B cell (primary cell): ENCODE results near the gene RTBDN. TPM values are rescaled to one million over a fixed set of nuclear protein-coding genes. Genes with fewer than 3 reads are reported as not detected.

Experiments
- ATAC-seq: fragments of 200-7000 bp; cut with Tn5 transposase; one replicate; pipeline ENCODE4 v1.10.0; 2021; ENCODE audit warnings: low read depth, mild to moderate bottlenecking, moderate number of reproducible peaks, moderate library complexity
- CTCF ChIA-PET: fragments of 350-600 bp; sonication (Branson Sonifier 250); formaldehyde crosslinking; loops from one replicate; lab custom pipeline; 2021; ENCODE audit warnings: antibody characterized with exemption, inconsistent platforms; lab: Charles Lee
- POLR2A ChIA-PET: fragments of 350-600 bp; sonication (Branson Sonifier 250); formaldehyde crosslinking; loops from one replicate; lab custom pipeline; 2021; ENCODE audit warnings: antibody characterized with exemption; lab: Charles Lee
- DNase-seq: peaks from one replicate; pipeline ENCODE4 v3.0.0; 2013
- H2AFZ ChIP-seq: 2 replicates; pipeline ENCODE4 v1.6.1; 2012; ENCODE audit warnings: mild to moderate bottlenecking, low read depth, low read length; ENCODE audit not compliant: insufficient read depth, poor library complexity, severe bottlenecking
- H3K27ac ChIP-seq, 2 donors: 1 replicate in 1 of 2; 2 replicates in 1 of 2; pipeline ENCODE4 v1.5.1; 2012 to 2013; ENCODE audit warnings: low read length in 2 of 2, mild to moderate bottlenecking in 2 of 2, moderate library complexity in 1 of 2
- H3K27me3 ChIP-seq, 4 experiments: fragments of 200-600 bp in 1 of 4; sonication (generic) in 1 of 4; replicated peaks in 1 of 4; 1 replicate in 2 of 4; 2 replicates in 2 of 4; pipeline versions ENCODE4 v1.6.1 to v1.7.0; 2013 to 2016; ENCODE audit warnings: low read length in 3 of 4, mild to moderate bottlenecking in 2 of 4, mixed read lengths in 1 of 4, moderate library complexity in 1 of 4; ENCODE audit not compliant: insufficient read depth in 4 of 4, control insufficient read depth in 3 of 4; ENCODE audit errors: control extremely low read depth in 1 of 4
- H3K36me3 ChIP-seq, 2 experiments: replicated peaks in 1 of 2; 1 replicate in 1 of 2; 2 replicates in 1 of 2; pipeline versions ENCODE4 v1.6.1 to v1.7.1; 2013; ENCODE audit warnings: low read length in 1 of 2; ENCODE audit not compliant: insufficient read depth in 2 of 2, control insufficient read depth in 1 of 2; ENCODE audit errors: control extremely low read depth in 1 of 2, extremely low read depth in 1 of 2
- H3K4me1 ChIP-seq, 2 donors: fragments of 200-600 bp in 1 of 2; sonication (generic) in 1 of 2; 1 replicate in 1 of 2; 2 replicates in 1 of 2; pipeline versions ENCODE4 v1.5.1 to v1.6.1; 2013 to 2017; ENCODE audit warnings: low read length in 2 of 2; ENCODE audit not compliant: control insufficient read depth in 2 of 2, insufficient read depth in 2 of 2
- H3K4me2 ChIP-seq: replicated peaks from 2 replicates; pipeline ENCODE3; 2012; ENCODE audit warnings: mild to moderate bottlenecking, low read depth, low read length; ENCODE audit not compliant: poor library complexity, severe bottlenecking
- H3K4me3 ChIP-seq, 5 experiments: fragments of 200-600 bp in 1 of 5; sonication (generic) in 1 of 5; 1 replicate in 3 of 5; 2 replicates in 2 of 5; pipeline versions ENCODE4 v1.5.1 to v1.7.0; 2011 to 2016; ENCODE audit warnings: low read length in 4 of 5, mild to moderate bottlenecking in 4 of 5, low read depth in 2 of 5, control low read depth in 1 of 5, moderate library complexity in 1 of 5; ENCODE audit not compliant: insufficient read depth in 1 of 5; ENCODE audit errors: control extremely low read depth in 1 of 5, extremely low read depth in 1 of 5
- H3K79me2 ChIP-seq: fragments of 200-600 bp; sonication (generic); one replicate; pipeline ENCODE4 v1.6.0; 2016; ENCODE audit warnings: low read length; ENCODE audit not compliant: control insufficient read depth, insufficient read depth
- H3K9ac ChIP-seq: fragments of 200-600 bp; sonication (generic); 2 replicates; pipeline ENCODE4 v1.6.1; 2017; ENCODE audit warnings: mild to moderate bottlenecking, low read length, moderate library complexity
- H3K9me3 ChIP-seq, 3 donors: one replicate each; pipeline versions ENCODE4 v1.6.1 to v1.7.1; 2013; ENCODE audit warnings: low read length in 2 of 3; ENCODE audit not compliant: control insufficient read depth in 2 of 3, insufficient read depth in 1 of 3; ENCODE audit errors: control extremely low read depth in 1 of 3
- H4K20me1 ChIP-seq: 2 replicates; pipeline ENCODE4 v1.6.0; 2012; ENCODE audit warnings: mild to moderate bottlenecking, low read length; ENCODE audit not compliant: insufficient read depth, control insufficient read depth, poor library complexity, severe bottlenecking
- H3K27ac Mint-ChIP-seq: one replicate; pipeline ENCODE4 v1.8.0; 2021; ENCODE audit warnings: mixed read lengths
- H3K27me3 Mint-ChIP-seq: one replicate; pipeline ENCODE4 v1.8.0; 2021; ENCODE audit warnings: mixed read lengths
- H3K4me1 Mint-ChIP-seq: one replicate; pipeline ENCODE4 v1.8.0; 2021; ENCODE audit warnings: mixed read lengths
- H3K4me3 Mint-ChIP-seq: one replicate; pipeline ENCODE4 v1.8.0; 2021; ENCODE audit warnings: mixed read lengths
- H3K9me3 Mint-ChIP-seq: one replicate; pipeline ENCODE4 v1.8.0; 2022; ENCODE audit warnings: mixed read lengths; ENCODE audit not compliant: insufficient read depth
- CTCF ChIP-seq: fragments of 200-600 bp; IDR thresholded peaks from one replicate; pipeline ENCODE4 v1.8.0; 2022; ENCODE audit warnings: antibody characterized with exemption, mild to moderate bottlenecking
- EZH2 ChIP-seq: IDR thresholded peaks from 2 replicates; pipeline ENCODE4 v1.6.1; 2012; ENCODE audit warnings: borderline replicate concordance, low read depth, mild to moderate bottlenecking, moderate library complexity, low read length; ENCODE audit not compliant: insufficient read depth, poor library complexity, severe bottlenecking
- WGBS: methylation state at CpG from one replicate; pipeline ENCODE4 v1.1.5; 2013; ENCODE audit warnings: missing lambda C conversion rate; ENCODE audit not compliant: insufficient coverage; 5-methylcytosine and 5-hydroxymethylcytosine counted together
- intact Hi-C: fragments of 100-400 bp; cut with micrococcal nuclease; formaldehyde crosslinking; loops from one replicate; pipeline ENCODE4 v1.10.0; 2022
- polyA plus RNA-seq: library from polyadenylated mRNA; depleted of rRNA; stranded (reverse); fragments of >200 nt; gene quantifications from 2 replicates; pipeline ENCODE4 v1.2.3, GENCODE V29; 2012
- total RNA-seq, 2 donors: library from RNA; stranded (reverse); fragments of 120-200 nt in 1 of 2; gene quantifications; 1 replicate in 1 of 2; 2 replicates in 1 of 2; pipeline versions ENCODE4 v1.2.3 to v1.2.4, GENCODE V29; 2013 to 2022

Gene RTBDN
- total and polyA plus RNA-seq, 2 donors (not counting 1 experiment from before 2014, with no cell fraction given): not detected

GRCh38 chr19:12867120-12868099 lies 33.0 kb upstream of the RTBDN start:
- ChIA-PET CTCF (interaction anchor here (1.5 kb wide), 1 partner anchor 15 kb away, joined by 3 read pairs; no protein-coding TSS in a partner anchor), POLR2A (interaction anchor here (0.5 to 0.6 kb wide), 2 partner anchors 74 to 92 kb away, joined by 4 to 6 read pairs; no protein-coding TSS in a partner anchor)
- Histone ChIP-seq H3K4me2 (peak overlapping the region; percentile 88), H4K20me1 (no peaks in the 10 kb centered on the region), H3K79me2 (no peaks in the 10 kb centered on the region), H3K9me3 (no peaks in the 10 kb centered on the region), H3K4me1 (peaks cover 0 to 11% of the 10 kb centered on the region in 2 donors), H3K9ac (peak overlapping the region; percentile 67), H3K4me3 (peak overlapping the region; percentile 21 to 70 (median 63)), H2AFZ (peak overlapping the region; percentile 84), H3K36me3 (no peaks in the 10 kb centered on the region), H3K27me3 (peaks cover 0 to 2% (median 0%) of the 10 kb centered on the region in 4 experiments), H3K27ac (peak overlapping the region in 1 of 2 donors; percentile 20)
- 3% methylated on average over 48 of the region's 51 CpGs for WGBS
- H3K27me3 Mint-ChIP-seq: peaks cover 6% of the 10 kb centered on the region
- H3K4me1 Mint-ChIP-seq: peaks cover 8% of the 10 kb centered on the region
- DNase-seq: peak; percentile 91
- no peak for TF ChIP-seq CTCF
- no peak for TF ChIP-seq EZH2
- H3K9me3 Mint-ChIP-seq: peaks cover 4% of the 10 kb centered on the region
- H3K27ac Mint-ChIP-seq: peak overlapping the region; percentile 77
- intact Hi-C loops: loop anchor here (2.0 kb wide), 1 partner anchor 13 kb away; the partner anchor contains the start of gene DNASE2
- peak overlapping the region; percentile 91 for H3K4me3 Mint-ChIP-seq
- ATAC-seq: peak; percentile 89
